GM19023 (cell line): Measurements from ENCODE around the gene IGSF9B.

Experiments
- ATAC-seq: cut with Tn5 transposase; IDR thresholded peaks from one replicate; pipeline ENCODE4 v1.9.1; 2021; ENCODE audit warnings: mild to moderate bottlenecking, moderate library complexity; ENCODE audit not compliant: unreplicated experiment

IGSF9B gene

DNA sequence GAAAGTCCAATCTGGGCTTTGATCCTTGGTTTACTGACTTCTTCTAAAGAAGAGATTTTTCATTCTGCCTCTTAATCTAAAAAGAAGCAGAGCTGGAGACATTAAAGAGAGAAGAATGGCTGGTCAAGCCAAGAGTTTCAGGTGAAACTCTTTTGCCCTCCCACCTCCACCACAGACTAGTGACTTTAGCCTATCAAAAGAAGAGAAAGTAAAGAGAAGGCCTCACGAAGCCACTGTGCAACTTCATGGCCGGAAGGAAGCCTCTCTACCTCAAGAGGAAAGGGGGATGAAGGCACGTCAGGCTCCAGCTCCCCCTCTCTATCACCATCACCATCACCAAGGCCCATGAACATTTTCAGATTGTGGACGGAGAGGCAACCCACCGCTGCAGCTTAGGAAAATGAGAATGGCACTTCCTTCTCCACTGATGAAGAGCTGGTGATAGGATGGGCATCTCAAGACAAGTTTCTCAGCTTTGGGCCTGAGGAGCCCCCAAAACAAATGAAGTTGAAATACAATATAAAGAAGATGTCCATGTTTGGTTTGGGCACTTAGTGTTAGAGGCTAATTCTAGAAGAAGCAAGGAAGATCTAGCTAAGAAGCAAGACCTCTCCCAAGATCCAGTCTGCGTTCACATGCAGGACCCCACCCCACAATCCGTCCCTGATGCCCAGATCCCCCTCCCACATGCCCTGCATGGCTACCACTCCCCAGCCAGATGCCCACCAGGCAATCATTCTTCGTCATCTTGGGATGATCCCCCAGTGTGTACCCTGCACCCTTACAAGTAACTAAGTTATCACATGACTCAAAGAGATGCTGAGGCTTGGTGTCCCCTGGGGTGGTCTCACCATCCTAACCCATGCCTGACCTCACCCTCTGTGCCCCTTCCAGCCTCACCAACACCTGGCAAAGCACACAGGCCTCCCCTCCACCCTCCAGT lies 52.6 kb downstream of the IGSF9B start:
- no peak for ATAC-seq

GRCh38 chr11:133903056-133903455 lies 53.7 kb downstream of the IGSF9B start:
- no peak for ATAC-seq

- no peak for ATAC-seq
Measured at GRCh38 chr11:133902506-133902905, 54.3 kb downstream of the IGSF9B start.

DNA sequence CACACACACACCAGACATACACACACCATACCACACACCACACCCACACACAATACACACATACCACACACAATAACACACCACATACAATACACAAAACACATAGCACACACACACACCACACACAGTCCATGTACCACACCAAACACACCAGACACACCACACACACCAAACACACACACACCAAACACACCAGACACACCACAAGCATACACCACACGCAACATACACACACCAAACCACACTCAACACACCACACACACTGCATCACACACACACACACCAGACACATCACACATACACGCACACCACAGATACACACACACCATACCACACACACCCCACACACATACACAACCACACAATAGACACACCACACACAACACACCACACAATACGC lies 54.8 kb downstream of the IGSF9B start:
- no peak for ATAC-seq

DNA sequence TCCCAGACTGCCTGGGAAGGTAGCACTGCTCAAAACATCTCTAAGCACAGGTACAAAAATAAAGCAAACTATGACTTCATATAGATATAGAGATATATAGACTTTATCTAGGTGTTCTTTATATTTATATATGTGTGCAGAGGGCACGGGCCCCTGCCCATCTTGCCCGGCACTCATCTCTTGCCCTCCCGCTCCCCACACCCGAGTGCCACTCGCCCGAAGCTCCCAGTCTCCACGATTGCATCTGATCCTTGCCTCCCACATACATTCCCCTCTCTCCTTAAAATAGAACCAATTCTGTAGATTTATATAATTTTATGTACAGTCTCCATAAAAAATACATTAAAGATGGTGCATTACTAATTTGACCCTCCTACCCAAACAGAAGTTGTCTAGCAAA lies 55.5 kb downstream of the IGSF9B start:
- ATAC-seq = no peak

DNA sequence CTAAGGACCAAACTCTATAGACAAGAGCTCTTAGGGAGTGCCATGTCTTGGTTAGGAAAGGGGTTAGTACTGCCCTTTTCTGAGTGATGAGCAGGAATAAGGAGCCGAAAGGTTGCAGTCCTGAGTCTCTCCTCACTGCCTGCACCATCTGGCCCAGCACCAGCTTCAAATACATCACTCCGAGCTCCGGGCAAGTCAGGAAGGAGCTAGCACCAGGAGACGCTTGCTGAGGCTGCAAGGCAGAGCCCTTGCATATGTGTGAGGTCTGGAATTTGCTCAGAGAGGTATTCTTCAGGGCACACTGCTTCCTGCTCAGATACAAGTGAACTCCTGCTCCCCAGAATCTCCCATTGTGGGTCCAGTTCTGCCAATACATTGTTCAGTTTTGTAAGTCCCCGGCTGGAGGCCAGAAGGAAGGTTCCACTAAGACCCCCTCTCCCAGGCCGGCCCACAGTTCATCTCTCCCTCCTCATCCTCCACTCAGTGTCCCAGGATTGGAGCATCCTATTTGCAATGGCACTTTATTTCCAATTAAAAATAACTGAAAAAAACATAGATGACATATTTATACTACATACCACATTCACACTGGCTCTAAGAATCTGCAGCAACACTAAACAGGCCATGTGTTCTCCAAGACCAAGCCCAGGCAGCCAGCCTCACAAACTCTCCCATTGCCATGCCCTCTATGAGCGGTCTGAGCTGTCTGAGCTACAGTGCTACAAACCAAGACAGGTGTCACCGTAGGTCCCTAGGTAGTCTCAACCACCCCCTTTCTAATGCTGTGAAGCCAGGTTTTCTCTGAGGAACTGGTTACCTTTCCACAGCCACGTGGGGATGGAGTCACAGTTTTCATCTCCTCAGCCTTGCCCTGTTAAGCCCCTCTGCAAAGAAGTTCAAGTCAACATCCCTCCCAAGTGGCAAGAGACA lies 56.3 kb downstream of the IGSF9B start:
- no peak for ATAC-seq

GRCh38 chr11:133898770-133899115 lies 58.0 kb downstream of the IGSF9B start:
- ATAC-seq = no peak

GRCh38 chr11:133898031-133898769 lies 58.6 kb downstream of the IGSF9B start:
- no peak for ATAC-seq

DNA sequence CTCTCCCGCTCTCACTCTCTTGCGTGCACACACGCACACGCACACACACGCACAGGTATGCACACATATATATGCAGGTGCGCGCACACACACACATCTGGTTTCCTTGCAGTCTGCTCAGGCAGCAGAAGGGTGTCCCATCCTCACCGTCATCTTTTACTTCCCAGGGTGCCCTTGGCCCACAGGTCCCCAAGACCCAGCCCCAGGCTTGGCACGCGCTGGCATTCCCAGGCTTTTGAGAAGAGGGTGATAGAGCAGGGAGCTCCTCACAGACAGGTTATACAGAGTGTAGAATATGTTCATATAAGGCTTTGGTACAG lies 59.5 kb downstream of the IGSF9B start:
- ATAC-seq = no peak

GRCh38 chr11:133896642-133897330 lies 60.0 kb downstream of the IGSF9B start:
- no peak for ATAC-seq

- no peak for ATAC-seq
Measured at GRCh38 chr11:133896028-133896427, 60.7 kb downstream of the IGSF9B start.

DNA sequence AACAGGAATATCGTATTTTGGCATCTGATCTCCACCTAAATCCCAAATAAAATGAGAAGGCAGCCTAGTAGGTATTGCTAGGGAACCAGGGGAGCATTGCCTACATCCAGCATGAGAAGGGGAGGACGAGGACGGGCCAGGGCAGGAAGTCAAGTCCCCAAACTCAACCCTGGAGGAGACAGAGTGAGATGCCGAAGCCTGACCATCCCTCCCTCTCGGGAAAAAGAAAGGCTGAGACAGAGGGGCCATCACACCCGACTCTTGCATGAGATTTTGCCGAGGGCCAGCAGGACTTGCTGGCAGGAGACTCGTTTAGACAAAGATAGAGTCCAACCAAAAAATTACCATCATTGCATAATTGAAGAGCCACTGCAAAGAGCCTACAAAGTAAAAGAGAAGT lies 61.2 kb downstream of the IGSF9B start:
- ATAC-seq = peak; percentile 37

DNA sequence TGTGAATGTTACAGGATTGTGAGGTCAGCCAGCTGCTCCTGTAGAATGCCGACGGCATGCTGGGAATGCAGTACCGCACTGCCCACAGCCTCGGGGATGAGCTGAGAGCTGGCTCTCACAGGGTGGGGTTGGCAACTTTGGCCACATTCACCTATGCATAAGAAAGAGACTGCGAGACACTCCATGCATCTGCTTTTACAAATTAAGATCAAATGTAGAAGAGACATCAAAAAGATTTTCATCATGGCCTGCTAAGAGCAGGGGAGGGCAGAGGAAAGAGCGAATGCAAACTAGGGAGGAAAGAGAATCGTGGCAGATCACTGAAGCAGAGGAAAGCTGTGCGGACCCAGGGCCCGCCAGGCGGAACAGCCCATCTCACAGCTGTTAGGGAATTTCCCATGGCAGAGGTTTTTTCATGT lies 61.7 kb downstream of the IGSF9B start:
- peak; percentile 58 for ATAC-seq

GRCh38 chr11:133893381-133893780 lies 63.4 kb downstream of the IGSF9B start:
- ATAC-seq = no peak

- ATAC-seq = no peak
Measured at GRCh38 chr11:133892584-133893380, 64.0 kb downstream of the IGSF9B start.

DNA sequence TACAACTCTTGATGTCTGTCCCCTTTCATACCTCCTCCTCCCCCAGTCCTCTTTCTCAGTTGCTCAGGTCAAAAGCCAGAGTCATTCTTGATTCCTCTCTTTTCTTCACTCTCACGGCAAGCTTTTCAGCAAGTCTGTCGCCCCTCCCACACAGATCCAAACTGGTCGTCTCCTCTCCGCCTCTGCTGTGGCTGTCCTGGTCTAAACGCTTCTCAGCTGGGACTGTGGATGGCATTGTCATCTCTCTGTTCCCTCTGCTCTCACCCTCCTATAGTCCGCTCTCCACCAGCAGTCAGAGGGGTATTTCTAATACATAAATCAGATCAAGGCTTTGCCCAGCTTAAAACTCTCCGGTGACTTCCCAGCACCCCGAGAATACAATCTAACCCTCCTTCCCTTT lies 64.6 kb downstream of the IGSF9B start:
- no peak for ATAC-seq

DNA sequence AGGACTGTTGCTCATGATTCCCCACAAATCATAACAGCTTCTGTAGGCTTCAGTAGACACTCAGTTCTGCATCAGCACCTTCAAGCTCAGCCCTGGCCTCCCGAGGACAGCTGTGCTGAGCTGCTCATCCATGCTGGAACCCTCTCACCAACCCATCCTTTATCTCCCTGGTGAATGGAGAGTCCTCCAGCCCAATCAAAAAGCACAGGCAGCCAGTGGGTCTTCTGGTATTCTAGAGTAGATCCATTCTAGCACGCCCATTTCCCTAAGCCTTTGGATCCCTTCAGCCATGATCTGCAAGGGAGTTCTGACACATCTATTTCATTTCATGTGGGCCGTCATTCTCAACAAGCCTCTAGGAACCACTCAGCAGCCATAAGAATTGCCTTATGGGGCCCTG lies 66.9 kb downstream of the IGSF9B start:
- no peak for ATAC-seq

- no peak for ATAC-seq
Measured at GRCh38 chr11:133889188-133889587, 67.6 kb downstream of the IGSF9B start.

DNA sequence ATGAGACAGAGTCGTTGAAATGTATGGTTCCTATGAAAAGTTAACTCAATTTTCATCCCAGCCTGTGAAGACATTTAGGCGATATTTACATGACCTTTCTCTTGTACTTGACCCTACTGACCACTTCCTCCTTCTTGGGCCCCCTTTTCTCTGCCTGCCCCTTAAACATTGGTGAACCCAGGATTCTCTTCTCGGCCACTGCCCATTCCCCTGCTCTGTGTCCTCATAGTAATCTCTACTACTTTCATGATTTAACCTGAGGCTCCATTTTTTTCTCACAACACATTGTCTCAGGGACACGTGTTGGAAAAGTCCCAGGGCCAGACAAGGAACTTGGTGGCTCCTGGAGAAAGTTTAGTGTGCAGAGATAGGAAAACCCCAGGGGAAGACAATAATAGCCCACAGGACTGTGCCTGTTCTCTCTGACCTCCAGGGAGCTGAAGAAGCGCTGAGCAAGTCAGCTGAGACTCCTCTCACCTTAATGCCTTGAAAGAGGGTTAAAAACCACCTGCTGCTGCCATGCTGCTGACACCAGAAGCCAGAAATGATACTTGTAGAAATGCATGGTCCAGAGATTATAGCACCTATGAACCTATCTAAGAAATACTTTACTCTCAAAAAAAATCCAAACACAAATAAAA lies 69.0 kb downstream of the IGSF9B start:
- ATAC-seq = no peak
